Sigmoid colon (tissue), 4 donors: Measurements from ENCODE around the gene ABHD12.

Experiments
- CTCF ChIP-seq, 4 experiments: fragments of 450-650 bp in 3 of 4; fragments of 200-600 bp in 1 of 4; IDR thresholded peaks; one replicate each; pipeline ENCODE4 v1.5.1; 2016 to 2019; ENCODE audit warnings: antibody characterized with exemption in 4 of 4, mild to moderate bottlenecking in 3 of 4, moderate library complexity in 2 of 4
- EP300 ChIP-seq, 4 donors: sonication (generic); formaldehyde crosslinking; IDR thresholded peaks; one replicate each; pipeline ENCODE4 v1.6.1; 2017; ENCODE audit warnings: antibody characterized with exemption in 4 of 4
- POLR2A ChIP-seq, 2 donors: fragments of 450-650 bp; IDR thresholded peaks; one replicate each; pipeline ENCODE4 v1.6.1; 2016; ENCODE audit warnings: antibody characterized with exemption in 2 of 2, mild to moderate bottlenecking in 2 of 2, moderate library complexity in 2 of 2

- TF ChIP-seq CTCF (IDR thresholded peaks at IDR 0.05) (no peak), EP300 (IDR thresholded peaks at IDR 0.05) (no peak), POLR2A (IDR thresholded peaks at IDR 0.05) (no peak)
Measured at GRCh38 chr20:25301357-25301920, 89.2 kb downstream of the ABHD12 start.
